Measurements from ENCODE around the gene PLEKHG2.
"Not testable (repeated sequence)": the region's sequence is repeated elsewhere in the genome, so short reads cannot be mapped to it uniquely, and the experiment has no call there.

The PLEKHG2 gene

DNA sequence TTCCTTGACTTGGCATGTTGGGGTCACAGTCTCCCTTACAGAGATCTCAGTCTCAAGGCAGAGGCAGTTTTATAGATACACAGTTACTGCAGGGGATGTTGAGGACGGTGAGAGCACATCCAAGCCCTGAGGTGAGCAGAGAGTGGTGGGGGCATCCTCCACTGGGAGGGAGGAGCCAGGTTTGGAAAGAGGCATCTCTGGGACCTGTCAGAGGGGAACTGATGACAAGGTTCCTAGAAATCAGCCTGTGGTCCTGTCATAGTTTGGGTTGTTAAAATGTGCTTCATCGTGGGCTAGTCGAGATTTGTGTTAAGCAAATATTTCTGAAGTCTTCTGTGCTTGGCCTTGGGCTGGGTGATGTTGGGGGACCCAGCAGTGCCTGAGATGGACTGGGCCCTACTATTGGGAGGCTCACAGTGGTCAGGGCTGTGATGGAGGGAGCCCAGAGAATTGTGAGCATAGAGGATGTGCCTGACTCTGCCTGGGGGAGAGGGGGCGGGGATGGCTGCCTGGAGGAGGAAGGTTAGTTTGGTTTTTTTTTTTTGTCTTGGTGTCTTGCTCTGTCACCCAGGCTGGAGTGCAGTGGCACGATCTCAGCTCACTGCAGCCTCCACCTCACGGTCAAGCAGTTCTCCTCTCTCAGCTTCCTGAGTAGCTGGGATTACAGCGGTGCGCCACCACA lies 36.8 kb downstream of the PLEKHG2 start:
- Histone ChIP-seq H3K9me3 (ENCODE audit: control insufficient read depth in 2 of 2, low read length in 2 of 2) (no peaks in the 10 kb centered on the region), H3K27ac (ENCODE audit: low read depth in 2 of 2, low read length in 2 of 2) (no peak overlapping the region), H3K36me3 (ENCODE audit: control insufficient read depth in 2 of 2, insufficient read depth in 2 of 2, low read length in 2 of 2) (peaks cover 7 to 22% of the 10 kb centered on the region in 2 donors), H3K4me1 (ENCODE audit: control insufficient read depth in 2 of 2, insufficient read depth in 2 of 2, low read length in 2 of 2) (peaks cover 12 to 29% of the 10 kb centered on the region in 2 donors), H3K9ac (ENCODE audit: low read depth in 1 of 2, low read length in 2 of 2) (no peak overlapping the region), H3K4me3 (ENCODE audit: low read length in 2 of 2) (no peak overlapping the region), H3K27me3 (ENCODE audit: control insufficient read depth in 2 of 2, insufficient read depth in 2 of 2, low read length in 2 of 2) (no peaks in the 10 kb centered on the region)

- H3K4me3 ChIP-seq (ENCODE audit: low read length in 2 of 2); H3K27me3 ChIP-seq (ENCODE audit: control insufficient read depth in 2 of 2, insufficient read depth in 2 of 2, low read length in 2 of 2); H3K27ac ChIP-seq (ENCODE audit: low read depth in 2 of 2, low read length in 2 of 2); H3K9me3 ChIP-seq (ENCODE audit: control insufficient read depth in 2 of 2, low read length in 2 of 2); H3K9ac ChIP-seq (ENCODE audit: low read depth in 1 of 2, low read length in 2 of 2): not testable (repeated sequence)
- Histone ChIP-seq H3K36me3 (ENCODE audit: control insufficient read depth in 2 of 2, insufficient read depth in 2 of 2, low read length in 2 of 2) (peaks cover 11 to 28% of the 10 kb centered on the region in 2 donors), H3K4me1 (ENCODE audit: control insufficient read depth in 2 of 2, insufficient read depth in 2 of 2, low read length in 2 of 2) (peaks cover 4 to 22% of the 10 kb centered on the region in 2 donors)
Measured at GRCh38 chr19:39451257-39451656, 38.8 kb downstream of the PLEKHG2 start.

DNA sequence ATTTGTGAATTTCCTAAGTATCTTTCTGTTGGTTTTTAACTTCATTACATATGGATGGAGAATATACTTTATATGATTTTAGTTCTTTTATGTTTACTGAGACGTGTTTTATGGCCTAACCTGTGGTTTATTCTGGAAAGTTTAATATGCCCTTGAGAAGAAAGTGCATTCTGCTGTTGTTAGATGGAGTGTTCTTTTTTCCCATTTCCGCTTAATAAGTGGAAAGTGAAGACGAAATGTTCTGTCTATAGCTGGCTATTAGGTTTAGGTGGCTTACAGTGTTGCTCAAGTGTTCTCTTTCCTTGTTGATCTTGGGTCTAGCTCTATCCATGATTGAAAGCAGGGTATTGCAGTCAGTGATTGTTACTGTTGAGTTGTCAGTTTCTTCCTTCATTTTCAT lies 50.9 kb downstream of the PLEKHG2 start:
- H3K27ac ChIP-seq (ENCODE audit: low read depth in 2 of 2, low read length in 2 of 2), result no peak overlapping the region
- no peak overlapping the region for H3K4me3 ChIP-seq (ENCODE audit: low read length in 2 of 2)
- H3K4me1 ChIP-seq (ENCODE audit: control insufficient read depth in 2 of 2, insufficient read depth in 2 of 2, low read length in 2 of 2), result no peaks in the 10 kb centered on the region
- H3K36me3 ChIP-seq (ENCODE audit: control insufficient read depth in 2 of 2, insufficient read depth in 2 of 2, low read length in 2 of 2), result peaks cover 60 to 66% of the 10 kb centered on the region in 2 donors
- no peak overlapping the region for H3K9ac ChIP-seq (ENCODE audit: low read depth in 1 of 2, low read length in 2 of 2)
- no peaks in the 10 kb centered on the region for H3K9me3 ChIP-seq (ENCODE audit: control insufficient read depth in 2 of 2, low read length in 2 of 2)
- H3K27me3 ChIP-seq (ENCODE audit: control insufficient read depth in 2 of 2, insufficient read depth in 2 of 2, low read length in 2 of 2), result no peaks in the 10 kb centered on the region

DNA sequence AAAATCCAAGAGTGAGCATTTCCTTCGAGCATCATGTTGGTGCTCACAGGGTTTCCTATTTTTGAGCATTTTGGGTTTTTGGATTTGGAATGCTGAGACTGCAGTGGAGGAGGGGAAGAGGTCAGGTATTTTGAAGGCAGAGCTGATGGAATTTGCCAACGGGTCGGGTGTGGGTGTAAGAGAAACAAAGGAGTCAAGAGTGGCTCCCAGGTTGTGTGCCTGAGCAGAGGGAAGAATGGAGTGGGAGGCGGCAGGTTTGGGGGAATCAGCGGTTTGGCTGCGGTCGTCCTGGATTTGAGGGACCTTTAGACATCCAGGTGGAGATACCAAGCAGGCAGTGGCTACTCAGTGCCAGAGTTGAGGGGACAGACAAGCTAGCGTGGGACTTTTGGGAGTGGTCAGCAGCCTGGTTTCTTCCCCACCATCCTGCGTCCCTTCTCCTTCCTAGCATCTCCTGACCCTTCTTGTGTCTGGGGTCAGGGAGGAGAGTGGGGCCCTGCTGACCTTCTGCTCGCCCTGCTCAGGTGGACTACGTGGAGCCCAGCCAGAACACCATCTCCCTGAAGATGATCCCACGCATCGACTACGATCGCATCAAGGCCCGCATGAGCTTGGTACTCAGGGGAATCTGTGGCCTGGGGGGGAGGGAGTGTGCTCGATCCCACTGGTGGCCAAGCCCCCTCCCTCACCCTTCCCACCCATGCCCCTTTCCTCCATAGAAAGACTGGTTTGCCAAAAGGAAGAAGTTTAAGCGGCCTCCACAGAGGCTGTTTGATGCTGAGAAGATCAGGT lies 53.7 kb downstream of the PLEKHG2 start:
- peaks cover 61 to 67% of the 10 kb centered on the region in 2 donors for H3K36me3 ChIP-seq (ENCODE audit: control insufficient read depth in 2 of 2, insufficient read depth in 2 of 2, low read length in 2 of 2)
- H3K4me3 ChIP-seq (ENCODE audit: low read length in 2 of 2), result no peak overlapping the region

GRCh38 chr19:39467941-39468340 lies 55.5 kb downstream of the PLEKHG2 start:
- Histone ChIP-seq H3K4me1 (ENCODE audit: control insufficient read depth in 2 of 2, insufficient read depth in 2 of 2, low read length in 2 of 2) (no peaks in the 10 kb centered on the region), H3K27me3 (ENCODE audit: control insufficient read depth in 2 of 2, insufficient read depth in 2 of 2, low read length in 2 of 2) (no peaks in the 10 kb centered on the region), H3K4me3 (ENCODE audit: low read length in 2 of 2) (no peak overlapping the region), H3K9me3 (ENCODE audit: control insufficient read depth in 2 of 2, low read length in 2 of 2) (no peaks in the 10 kb centered on the region), H3K36me3 (ENCODE audit: control insufficient read depth in 2 of 2, insufficient read depth in 2 of 2, low read length in 2 of 2) (peaks cover 76 to 80% of the 10 kb centered on the region in 2 donors), H3K9ac (ENCODE audit: low read depth in 1 of 2, low read length in 2 of 2) (no peak overlapping the region), H3K27ac (ENCODE audit: low read depth in 2 of 2, low read length in 2 of 2) (no peak overlapping the region)

More for the DNA sequence above, 53.7 kb downstream of the PLEKHG2 start:
- H3K9ac ChIP-seq (ENCODE audit: low read depth in 1 of 2, low read length in 2 of 2), result no peak overlapping the region
- no peaks in the 10 kb centered on the region for H3K9me3 ChIP-seq (ENCODE audit: control insufficient read depth in 2 of 2, low read length in 2 of 2)
- H3K27ac ChIP-seq (ENCODE audit: low read depth in 2 of 2, low read length in 2 of 2), result no peak overlapping the region
- H3K4me1 ChIP-seq (ENCODE audit: control insufficient read depth in 2 of 2, insufficient read depth in 2 of 2, low read length in 2 of 2), result no peaks in the 10 kb centered on the region
- H3K27me3 ChIP-seq (ENCODE audit: control insufficient read depth in 2 of 2, insufficient read depth in 2 of 2, low read length in 2 of 2), result no peaks in the 10 kb centered on the region

GRCh38 chr19:39469036-39469435 lies 56.6 kb downstream of the PLEKHG2 start:
- Histone ChIP-seq H3K4me1 (ENCODE audit: control insufficient read depth in 2 of 2, insufficient read depth in 2 of 2, low read length in 2 of 2) (no peaks in the 10 kb centered on the region), H3K27me3 (ENCODE audit: control insufficient read depth in 2 of 2, insufficient read depth in 2 of 2, low read length in 2 of 2) (no peaks in the 10 kb centered on the region), H3K27ac (ENCODE audit: low read depth in 2 of 2, low read length in 2 of 2) (no peak overlapping the region), H3K4me3 (ENCODE audit: low read length in 2 of 2) (no peak overlapping the region), H3K36me3 (ENCODE audit: control insufficient read depth in 2 of 2, insufficient read depth in 2 of 2, low read length in 2 of 2) (peaks cover 83 to 91% of the 10 kb centered on the region in 2 donors), H3K9me3 (ENCODE audit: control insufficient read depth in 2 of 2, low read length in 2 of 2) (no peaks in the 10 kb centered on the region), H3K9ac (ENCODE audit: low read depth in 1 of 2, low read length in 2 of 2) (no peak overlapping the region)

DNA sequence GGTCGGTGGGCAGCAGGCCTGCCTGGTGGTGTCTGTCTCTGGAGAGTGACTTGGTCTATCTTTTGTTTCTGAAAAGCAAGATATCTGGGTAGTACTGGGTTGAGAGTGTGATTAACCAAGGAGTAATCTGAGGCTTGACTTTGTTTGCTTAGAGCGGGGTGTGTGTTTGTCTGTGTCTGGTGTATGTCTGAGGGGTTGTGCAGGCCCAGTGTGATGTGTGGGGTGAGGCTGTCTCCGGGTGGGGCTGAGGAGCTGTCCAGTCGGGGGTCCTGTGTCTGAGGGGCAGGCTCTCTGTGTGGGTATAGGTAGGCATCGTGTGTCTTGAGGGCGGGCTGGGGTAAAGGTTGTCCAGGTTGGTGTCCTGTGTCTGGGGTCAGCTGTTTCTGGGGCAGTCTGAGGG lies 57.1 kb downstream of the PLEKHG2 start:
- Histone ChIP-seq H3K4me3 (ENCODE audit: low read length in 2 of 2) (no peak overlapping the region), H3K9me3 (ENCODE audit: control insufficient read depth in 2 of 2, low read length in 2 of 2) (no peaks in the 10 kb centered on the region), H3K36me3 (ENCODE audit: control insufficient read depth in 2 of 2, insufficient read depth in 2 of 2, low read length in 2 of 2) (peaks cover 87 to 93% of the 10 kb centered on the region in 2 donors)

GRCh38 chr19:39470724-39471339 lies 58.4 kb downstream of the PLEKHG2 start:
- Histone ChIP-seq H3K36me3 (ENCODE audit: control insufficient read depth in 2 of 2, insufficient read depth in 2 of 2, low read length in 2 of 2) (peaks cover 82 to 88% of the 10 kb centered on the region in 2 donors), H3K27me3 (ENCODE audit: control insufficient read depth in 2 of 2, insufficient read depth in 2 of 2, low read length in 2 of 2) (no peaks in the 10 kb centered on the region), H3K9me3 (ENCODE audit: control insufficient read depth in 2 of 2, low read length in 2 of 2) (no peaks in the 10 kb centered on the region), H3K4me1 (ENCODE audit: control insufficient read depth in 2 of 2, insufficient read depth in 2 of 2, low read length in 2 of 2) (no peaks in the 10 kb centered on the region), H3K27ac (ENCODE audit: low read depth in 2 of 2, low read length in 2 of 2) (no peak overlapping the region), H3K9ac (ENCODE audit: low read depth in 1 of 2, low read length in 2 of 2) (no peak overlapping the region), H3K4me3 (ENCODE audit: low read length in 2 of 2) (no peak overlapping the region)

More for the DNA sequence above, 57.1 kb downstream of the PLEKHG2 start:
- no peak overlapping the region for H3K27ac ChIP-seq (ENCODE audit: low read depth in 2 of 2, low read length in 2 of 2)
- no peaks in the 10 kb centered on the region for H3K4me1 ChIP-seq (ENCODE audit: control insufficient read depth in 2 of 2, insufficient read depth in 2 of 2, low read length in 2 of 2)
- no peaks in the 10 kb centered on the region for H3K27me3 ChIP-seq (ENCODE audit: control insufficient read depth in 2 of 2, insufficient read depth in 2 of 2, low read length in 2 of 2)
- H3K9ac ChIP-seq (ENCODE audit: low read depth in 1 of 2, low read length in 2 of 2), result no peak overlapping the region

GRCh38 chr19:39471756-39472536 lies 59.5 kb downstream of the PLEKHG2 start:
- Histone ChIP-seq H3K27me3 (ENCODE audit: control insufficient read depth in 2 of 2, insufficient read depth in 2 of 2, low read length in 2 of 2) (no peaks in the 10 kb centered on the region), H3K4me1 (ENCODE audit: control insufficient read depth in 2 of 2, insufficient read depth in 2 of 2, low read length in 2 of 2) (no peaks in the 10 kb centered on the region), H3K36me3 (ENCODE audit: control insufficient read depth in 2 of 2, insufficient read depth in 2 of 2, low read length in 2 of 2) (peaks cover 77 to 88% of the 10 kb centered on the region in 2 donors), H3K9me3 (ENCODE audit: control insufficient read depth in 2 of 2, low read length in 2 of 2) (no peaks in the 10 kb centered on the region), H3K9ac (ENCODE audit: low read depth in 1 of 2, low read length in 2 of 2) (no peak overlapping the region), H3K27ac (ENCODE audit: low read depth in 2 of 2, low read length in 2 of 2) (no peak overlapping the region), H3K4me3 (ENCODE audit: low read length in 2 of 2) (no peak overlapping the region)

All from mucosa of rectum (tissue), 2 donors.